GM12801 (cell line): ENCODE results near the gene DRC1.

Source experiments
- TF ChIP-seq, protein P1 (sequence below): IDR thresholded peaks from one replicate; pipeline ENCODE4 v1.5.1; 2011; ENCODE audit warnings: control low read depth; ENCODE audit not compliant: insufficient read length; ENCODE audit errors: extremely low read depth

The DRC1 gene

GRCh38 chr2:26506279-26506678, 104.6 kb downstream of the DRC1 start:
- TF ChIP-seq, protein P1, sequence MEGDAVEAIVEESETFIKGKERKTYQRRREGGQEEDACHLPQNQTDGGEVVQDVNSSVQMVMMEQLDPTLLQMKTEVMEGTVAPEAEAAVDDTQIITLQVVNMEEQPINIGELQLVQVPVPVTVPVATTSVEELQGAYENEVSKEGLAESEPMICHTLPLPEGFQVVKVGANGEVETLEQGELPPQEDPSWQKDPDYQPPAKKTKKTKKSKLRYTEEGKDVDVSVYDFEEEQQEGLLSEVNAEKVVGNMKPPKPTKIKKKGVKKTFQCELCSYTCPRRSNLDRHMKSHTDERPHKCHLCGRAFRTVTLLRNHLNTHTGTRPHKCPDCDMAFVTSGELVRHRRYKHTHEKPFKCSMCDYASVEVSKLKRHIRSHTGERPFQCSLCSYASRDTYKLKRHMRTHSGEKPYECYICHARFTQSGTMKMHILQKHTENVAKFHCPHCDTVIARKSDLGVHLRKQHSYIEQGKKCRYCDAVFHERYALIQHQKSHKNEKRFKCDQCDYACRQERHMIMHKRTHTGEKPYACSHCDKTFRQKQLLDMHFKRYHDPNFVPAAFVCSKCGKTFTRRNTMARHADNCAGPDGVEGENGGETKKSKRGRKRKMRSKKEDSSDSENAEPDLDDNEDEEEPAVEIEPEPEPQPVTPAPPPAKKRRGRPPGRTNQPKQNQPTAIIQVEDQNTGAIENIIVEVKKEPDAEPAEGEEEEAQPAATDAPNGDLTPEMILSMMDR = no peak
